ENCODE data around the gene NPAS3. TPM values are rescaled to one million over a fixed set of nuclear protein-coding genes. Genes with fewer than 3 reads are reported as not detected.

NPAS3 gene
- total and polyA plus RNA-seq, 2 of the 8 experiments (the other 6 are each of a cell fraction or from before 2014, with no cell fraction given), result 0.11 to 0.60 TPM

GRCh38 chr14:33802737-33803136 lies 864.1 kb downstream of the NPAS3 start (continued):
- TF ChIP-seq CHD7 (IDR thresholded peaks at IDR 0.05; ENCODE audit: insufficient replicate concordance, low read length) (no peak), BACH1 (IDR thresholded peaks at IDR 0.05; ENCODE audit: low read length) (no peak), ATF3 (IDR thresholded peaks at IDR 0.05; ENCODE audit: insufficient read depth, low read depth, low read length) (no peak), RNF2 (IDR thresholded peaks at IDR 0.05; ENCODE audit: borderline replicate concordance, low read depth, low read length, missing control alignments, poor library complexity, severe bottlenecking) (no peak), CHD1 (IDR thresholded peaks at IDR 0.05; ENCODE audit: low read depth, low read length) (no peak), SRF (IDR thresholded peaks at IDR 0.05; ENCODE audit: low read depth, low read length) (no peak), E2F6 (IDR thresholded peaks at IDR 0.05) (no peak), ASH2L (IDR thresholded peaks at IDR 0.05; ENCODE audit: low read length) (no peak), EZH2 (IDR thresholded peaks at IDR 0.05; ENCODE audit: low read depth, low read length, severe bottlenecking) (no peak)

Measured in H1 (cell line).